Measurements from ENCODE around the gene MTMR12. TPM values are rescaled to one million over a fixed set of nuclear protein-coding genes. Genes with fewer than 3 reads are reported as not detected.

MTMR12 gene
- total RNA-seq, 1 donor from 2014 or later: 36.3 TPM

GRCh38 chr5:32202394-32202793 lies 110.3 kb downstream of the MTMR12 start:
- H3K27ac Mint-ChIP-seq: no peak overlapping the region
- H3K36me3 Mint-ChIP-seq (ENCODE audit: low read depth): no peaks in the 10 kb centered on the region
- DNase-seq: no peak
- no peak overlapping the region for H3K4me3 Mint-ChIP-seq
- CTCF ChIA-PET: no interaction called here
- TF ChIP-seq, protein P1, sequence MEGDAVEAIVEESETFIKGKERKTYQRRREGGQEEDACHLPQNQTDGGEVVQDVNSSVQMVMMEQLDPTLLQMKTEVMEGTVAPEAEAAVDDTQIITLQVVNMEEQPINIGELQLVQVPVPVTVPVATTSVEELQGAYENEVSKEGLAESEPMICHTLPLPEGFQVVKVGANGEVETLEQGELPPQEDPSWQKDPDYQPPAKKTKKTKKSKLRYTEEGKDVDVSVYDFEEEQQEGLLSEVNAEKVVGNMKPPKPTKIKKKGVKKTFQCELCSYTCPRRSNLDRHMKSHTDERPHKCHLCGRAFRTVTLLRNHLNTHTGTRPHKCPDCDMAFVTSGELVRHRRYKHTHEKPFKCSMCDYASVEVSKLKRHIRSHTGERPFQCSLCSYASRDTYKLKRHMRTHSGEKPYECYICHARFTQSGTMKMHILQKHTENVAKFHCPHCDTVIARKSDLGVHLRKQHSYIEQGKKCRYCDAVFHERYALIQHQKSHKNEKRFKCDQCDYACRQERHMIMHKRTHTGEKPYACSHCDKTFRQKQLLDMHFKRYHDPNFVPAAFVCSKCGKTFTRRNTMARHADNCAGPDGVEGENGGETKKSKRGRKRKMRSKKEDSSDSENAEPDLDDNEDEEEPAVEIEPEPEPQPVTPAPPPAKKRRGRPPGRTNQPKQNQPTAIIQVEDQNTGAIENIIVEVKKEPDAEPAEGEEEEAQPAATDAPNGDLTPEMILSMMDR (IDR thresholded peaks at IDR 0.05): no peak
- no peaks in the 10 kb centered on the region for H3K9me3 Mint-ChIP-seq
- no peaks in the 10 kb centered on the region for H3K27me3 Mint-ChIP-seq
- no peak for ATAC-seq (ENCODE audit: low read depth)
- POLR2A ChIA-PET: no interaction called here
- intact Hi-C loops (cut with micrococcal nuclease): no loop called here
- peaks cover 5% of the 10 kb centered on the region for H3K4me1 Mint-ChIP-seq

DNA sequence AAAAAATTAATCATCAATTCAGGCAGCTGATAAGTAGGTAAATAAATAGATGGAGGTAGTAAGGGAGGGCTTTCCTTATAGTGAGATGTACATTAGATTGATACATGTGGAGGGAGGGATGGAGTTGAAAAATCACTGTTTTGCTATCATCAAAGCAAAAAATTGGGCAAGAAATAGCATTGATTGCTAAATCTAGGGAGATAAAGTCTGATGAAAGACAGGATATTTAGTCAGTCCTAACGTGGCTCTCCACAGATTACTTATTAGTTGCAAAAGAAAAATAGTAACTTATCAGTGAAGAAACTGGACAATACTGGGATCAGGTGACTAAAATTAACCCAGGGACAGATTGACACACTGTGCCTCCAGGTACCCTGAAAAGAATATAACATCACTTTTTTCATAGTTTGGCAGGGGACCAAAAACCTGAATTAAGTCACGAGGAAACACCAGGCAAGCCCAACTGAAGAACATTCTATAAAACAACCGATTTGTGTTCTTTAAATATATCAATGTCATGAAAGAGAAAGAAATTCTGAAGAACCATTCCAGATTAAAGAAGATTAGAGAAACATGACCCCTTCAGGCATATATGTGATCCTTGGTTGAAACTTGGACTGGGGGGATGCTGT lies 111.5 kb downstream of the MTMR12 start:
- TF ChIP-seq, protein P1 (IDR thresholded peaks at IDR 0.05): no peak
- H3K27me3 Mint-ChIP-seq: no peaks in the 10 kb centered on the region
- POLR2A ChIA-PET: no interaction called here
- H3K36me3 Mint-ChIP-seq (ENCODE audit: low read depth): no peaks in the 10 kb centered on the region
- no peak overlapping the region for H3K27ac Mint-ChIP-seq
- CTCF ChIA-PET: no interaction called here
- intact Hi-C loops (cut with micrococcal nuclease): no loop called here
- no peaks in the 10 kb centered on the region for H3K4me1 Mint-ChIP-seq
- no peak for DNase-seq
- no peak for ATAC-seq (ENCODE audit: low read depth)
- no peak overlapping the region for H3K4me3 Mint-ChIP-seq
- no peaks in the 10 kb centered on the region for H3K9me3 Mint-ChIP-seq

GRCh38 chr5:32197032-32197431 lies 115.7 kb downstream of the MTMR12 start:
- Mint-ChIP-seq H3K9me3 (no peaks in the 10 kb centered on the region), H3K27me3 (no peaks in the 10 kb centered on the region), H3K4me1 (peaks cover 11% of the 10 kb centered on the region), H3K27ac (no peak overlapping the region), H3K36me3 (ENCODE audit: low read depth) (no peaks in the 10 kb centered on the region), H3K4me3 (no peak overlapping the region)
- TF ChIP-seq, protein P1 (IDR thresholded peaks at IDR 0.05): no peak
- ATAC-seq (ENCODE audit: low read depth): no peak
- intact Hi-C loops (cut with micrococcal nuclease): no loop called here
- DNase-seq: no peak
- CTCF ChIA-PET: no interaction called here
- POLR2A ChIA-PET: no interaction called here

DNA sequence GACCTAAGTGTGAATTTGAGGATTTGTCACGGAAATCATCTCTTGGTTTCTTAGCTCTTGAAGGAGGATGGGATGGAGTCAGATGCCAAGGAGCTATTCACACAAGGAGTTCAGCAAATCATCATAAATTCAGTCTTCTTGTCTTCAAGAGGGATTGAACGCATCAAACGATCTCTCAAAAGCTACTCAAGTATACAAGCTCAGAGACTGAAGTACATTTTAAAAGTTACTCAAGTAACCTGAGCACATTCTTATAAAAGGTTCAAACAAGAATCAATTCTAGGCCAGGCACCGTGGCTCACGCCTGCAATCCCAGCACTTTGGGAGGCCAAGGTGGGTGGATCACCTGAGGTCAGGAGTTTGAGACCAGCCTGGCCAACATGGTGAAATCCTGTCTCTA lies 117.5 kb downstream of the MTMR12 start:
- Mint-ChIP-seq H3K4me3 (no peak overlapping the region), H3K27me3 (no peaks in the 10 kb centered on the region), H3K9me3 (no peaks in the 10 kb centered on the region), H3K27ac (no peak overlapping the region), H3K4me1 (peaks cover 11% of the 10 kb centered on the region), H3K36me3 (ENCODE audit: low read depth) (no peaks in the 10 kb centered on the region)
- ATAC-seq (ENCODE audit: low read depth): no peak
- intact Hi-C loops (cut with micrococcal nuclease): no loop called here
- no peak for DNase-seq
- CTCF ChIA-PET: no interaction called here
- TF ChIP-seq, protein P1 (IDR thresholded peaks at IDR 0.05): no peak
- POLR2A ChIA-PET: interaction anchor here (1.0 kb wide), 1 partner anchor 21 kb away, joined by 3 read pairs; the partner anchor contains the start of gene GOLPH3

DNA sequence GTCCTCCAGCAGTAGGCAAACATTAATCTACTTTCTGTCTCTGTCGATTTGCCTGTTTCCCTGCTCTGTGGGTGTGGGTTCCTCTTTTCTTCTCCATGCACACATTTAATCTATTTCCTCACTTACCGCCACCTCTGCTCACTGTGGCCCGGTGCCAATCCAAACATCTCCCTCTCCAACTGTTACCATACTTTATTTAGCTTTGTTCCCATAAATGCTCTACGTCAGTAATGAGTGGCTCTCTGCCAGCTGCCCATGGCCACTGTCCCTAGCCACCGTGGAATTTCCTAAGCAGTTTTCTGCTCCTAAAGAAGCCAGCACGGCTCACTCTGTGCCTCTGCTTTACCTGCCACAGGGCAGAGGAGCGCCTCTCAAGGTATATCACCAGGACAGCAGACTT lies 119.1 kb downstream of the MTMR12 start:
- CTCF ChIA-PET: interaction anchor here (1.1 kb wide), 1 partner anchor 40 kb away, joined by 3 read pairs; no protein-coding TSS in a partner anchor
- TF ChIP-seq, protein P1 (IDR thresholded peaks at IDR 0.05): no peak
- intact Hi-C loops (cut with micrococcal nuclease): loop anchor here (2.0 kb wide), 1 partner anchor 19 kb away; the partner anchor contains the start of gene GOLPH3
- ATAC-seq (ENCODE audit: low read depth) (peak; percentile 77), DNase-seq (no peak)
- peak overlapping the region; percentile 2 for H3K27ac Mint-ChIP-seq
- POLR2A ChIA-PET: no interaction called here
- no peaks in the 10 kb centered on the region for H3K27me3 Mint-ChIP-seq
- H3K4me3 Mint-ChIP-seq: peak overlapping the region; percentile 64
- no peaks in the 10 kb centered on the region for H3K36me3 Mint-ChIP-seq (ENCODE audit: low read depth)
- peaks cover 11% of the 10 kb centered on the region for H3K4me1 Mint-ChIP-seq
- no peaks in the 10 kb centered on the region for H3K9me3 Mint-ChIP-seq

Data from activated B cell treated with CpG ODN at 0.5 μM for 24 hours (primary cell).